ENCODE data around the gene WFDC8.

The WFDC8 gene

DNA sequence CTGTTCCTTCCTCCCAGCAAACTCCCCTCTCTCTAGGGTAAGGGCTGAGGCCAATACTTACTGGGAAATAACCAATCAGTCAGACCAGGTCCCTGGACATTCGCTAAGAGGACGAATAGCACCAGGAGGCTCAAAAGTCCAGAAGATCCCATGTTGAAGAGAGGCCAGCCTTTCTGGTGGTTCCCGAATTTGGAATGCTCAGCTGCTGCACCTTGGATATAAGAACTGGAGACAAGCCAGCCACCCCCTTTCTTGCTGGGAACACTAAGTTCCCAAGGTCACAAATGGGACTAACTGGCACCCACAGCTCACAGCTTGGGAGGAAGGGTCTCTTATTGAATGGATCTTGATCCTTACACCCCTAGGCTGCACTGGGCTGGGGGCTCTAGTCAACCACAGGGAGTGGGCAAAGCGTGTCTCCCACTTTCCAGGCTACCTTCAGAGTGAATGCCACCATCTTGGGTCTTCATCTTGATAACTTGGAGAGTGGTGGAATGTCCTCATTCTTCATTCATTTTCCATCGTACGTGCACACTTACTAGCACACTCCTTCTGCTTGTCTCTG is 31.8 kb downstream of the WFDC8 start, which contains the start of gene EPPIN:
TSS of gene EPPIN (minus strand) at position 196 of the 565 bp plus-strand sequence. CDS start at position 152, 44 bp downstream.
- DNase-seq = no peak

DNA sequence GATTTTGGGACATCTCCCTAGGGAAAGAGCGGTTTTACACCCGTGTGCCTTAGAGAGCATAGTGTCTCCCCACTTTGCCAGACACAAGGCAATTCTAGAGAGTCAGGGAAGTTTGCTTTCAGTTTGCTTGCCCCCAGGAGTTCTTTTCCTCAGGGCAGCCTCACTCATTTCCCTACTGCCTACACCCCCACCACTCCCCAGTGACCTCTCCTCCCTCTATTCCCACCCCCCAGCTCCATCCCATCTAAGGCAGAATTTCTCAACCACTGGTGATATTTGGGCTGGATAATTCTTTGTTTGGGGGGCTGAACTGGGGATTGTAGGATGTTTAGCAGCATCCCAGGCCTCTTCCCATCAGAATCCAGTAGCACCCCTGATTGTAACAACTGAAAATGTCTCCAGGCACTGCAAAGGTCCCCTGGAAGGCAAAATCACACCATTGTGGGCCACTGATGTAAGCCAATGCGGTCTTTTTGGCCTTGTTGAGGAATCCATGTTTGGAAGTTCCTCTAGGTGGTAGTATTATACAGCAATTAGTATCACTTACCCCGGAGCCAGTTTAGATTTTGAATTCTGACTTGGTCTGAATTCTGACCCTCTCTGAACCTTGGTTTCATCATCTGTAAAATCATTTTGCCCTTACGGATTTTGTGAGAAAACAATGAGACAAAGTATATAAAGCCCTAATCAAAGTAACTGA is 33.2 kb downstream of the WFDC8 start:
- DNase-seq = peak; percentile 35

DNA sequence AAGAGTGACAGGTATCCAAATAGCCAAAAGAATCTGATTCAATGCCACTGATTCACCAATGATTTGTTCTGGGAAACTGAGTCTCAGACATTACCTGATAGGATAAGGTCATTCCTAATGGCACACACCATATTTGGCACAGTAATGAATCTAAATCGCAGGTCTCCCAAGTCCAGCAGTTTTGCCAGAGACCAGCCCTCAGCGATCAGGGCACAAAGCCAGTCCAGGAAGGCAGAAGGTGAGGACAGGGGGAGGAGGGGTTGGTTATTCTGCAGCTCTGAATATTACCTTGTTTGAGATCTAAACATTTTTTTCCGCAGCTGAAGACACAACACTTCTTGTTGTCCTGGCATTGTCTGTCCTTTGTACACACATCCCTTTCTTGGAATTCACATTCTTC is 33.7 kb downstream of the WFDC8 start:
- DNase-seq = no peak

DNA sequence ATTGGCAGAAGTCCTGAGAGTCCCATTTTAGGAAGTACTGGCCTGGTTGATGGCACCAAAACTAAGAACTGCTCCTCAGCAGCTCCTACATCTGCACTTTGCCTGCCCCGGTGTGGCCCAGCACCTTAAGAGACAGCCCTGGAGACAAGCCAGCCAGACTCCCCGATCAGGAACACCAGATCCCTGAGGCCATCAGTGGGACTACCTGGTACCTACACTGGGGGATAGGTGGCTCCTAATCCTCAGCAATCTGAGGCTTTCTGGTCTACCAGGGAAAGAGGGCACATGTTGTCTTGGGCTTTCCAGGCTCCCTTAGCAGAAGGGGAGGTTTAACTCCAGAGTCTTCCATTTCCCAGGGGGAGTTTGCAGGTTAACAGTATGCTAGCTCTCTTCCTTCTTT is 39.7 kb downstream of the WFDC8 start, which contains the start of gene WFDC6:
TSS of gene WFDC6 (minus strand) at position 101 of the 400 bp plus-strand sequence. CDS start at position 26, 75 bp downstream.
- DNase-seq = no peak

DNA sequence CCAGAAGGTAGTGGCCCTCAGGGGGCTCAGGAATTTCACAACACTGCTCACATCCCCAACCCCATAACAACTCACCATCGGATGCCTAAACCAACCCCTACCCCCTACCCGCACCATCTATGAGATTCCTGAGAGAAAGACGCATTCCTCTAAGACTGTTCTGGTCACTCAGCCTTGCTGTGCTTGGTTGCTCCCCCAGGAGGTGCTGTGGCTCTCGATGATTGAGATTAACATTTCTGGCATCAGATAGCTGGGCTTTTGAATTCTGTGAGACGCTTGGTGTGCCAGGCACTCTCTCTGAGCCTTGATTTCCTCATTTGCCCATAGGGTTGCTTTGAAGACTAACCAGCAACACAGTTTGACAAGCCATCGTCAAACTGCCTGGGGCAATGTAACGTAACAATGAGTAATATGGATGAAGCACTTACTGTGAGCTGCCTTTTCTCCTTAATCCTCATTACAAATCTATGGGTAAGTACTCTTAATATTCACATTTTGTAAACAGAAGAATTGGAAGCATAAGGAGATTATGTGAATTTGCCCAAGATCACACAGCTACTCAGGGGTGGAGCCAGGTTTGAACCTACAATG is 40.8 kb downstream of the WFDC8 start:
- no peak for DNase-seq

DNA sequence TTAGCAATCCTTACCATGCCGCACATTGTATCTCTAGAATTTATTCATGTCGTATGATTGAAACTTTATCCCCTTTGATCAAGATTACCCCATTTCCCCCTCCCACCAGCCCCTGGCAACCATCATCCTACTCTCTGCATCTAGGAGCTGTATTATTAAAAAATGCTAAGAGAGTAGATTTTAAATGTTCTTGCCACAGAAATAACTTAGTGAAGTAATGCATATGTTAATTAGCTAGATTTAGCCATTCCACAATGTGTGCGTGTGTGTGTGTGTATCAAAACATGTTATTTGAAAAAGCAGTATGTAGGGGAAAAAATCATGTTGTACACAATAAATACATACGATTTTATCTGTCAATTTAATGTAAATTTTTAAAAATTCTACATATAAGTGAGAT is 51.8 kb downstream of the WFDC8 start:
- no peak for DNase-seq

DNA sequence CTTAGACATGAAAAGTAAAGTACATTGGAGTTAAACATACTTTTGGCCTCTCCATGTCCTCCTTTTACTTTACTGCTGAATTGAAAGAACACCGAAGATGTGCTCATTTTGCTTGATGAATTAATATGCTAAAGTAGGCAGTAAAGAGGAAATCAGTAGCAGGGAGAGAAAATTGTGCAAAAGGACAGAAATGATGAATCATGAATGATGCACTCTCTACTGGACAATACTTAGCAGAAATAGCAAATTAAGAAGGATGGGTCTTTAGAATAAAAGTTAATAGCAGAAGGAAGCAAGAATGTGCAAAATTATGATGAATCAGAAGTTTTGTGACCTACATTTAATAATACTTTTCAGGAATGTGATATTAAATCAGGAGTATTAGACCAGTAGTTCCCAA is 55.3 kb downstream of the WFDC8 start:
- no peak for DNase-seq

DNA sequence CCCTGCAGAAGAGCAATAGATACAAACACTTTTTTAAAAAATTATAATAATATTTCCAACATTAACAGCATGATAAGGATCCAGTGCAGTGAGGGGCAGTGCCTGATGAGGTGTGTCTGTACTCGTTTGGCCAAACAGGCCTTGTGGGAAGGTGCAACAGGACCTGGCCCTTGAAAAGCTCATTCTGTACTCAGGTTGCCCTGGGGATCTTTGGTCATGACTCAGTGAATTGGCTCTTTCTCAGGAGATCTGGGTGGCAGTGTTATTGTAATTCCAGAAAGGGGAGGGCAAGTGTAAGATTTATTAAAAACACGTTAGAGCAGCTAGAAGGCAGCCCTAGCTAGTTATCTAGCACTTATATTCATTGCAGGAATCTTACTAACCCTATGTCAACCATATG is 60.8 kb downstream of the WFDC8 start:
- no peak for DNase-seq

DNA sequence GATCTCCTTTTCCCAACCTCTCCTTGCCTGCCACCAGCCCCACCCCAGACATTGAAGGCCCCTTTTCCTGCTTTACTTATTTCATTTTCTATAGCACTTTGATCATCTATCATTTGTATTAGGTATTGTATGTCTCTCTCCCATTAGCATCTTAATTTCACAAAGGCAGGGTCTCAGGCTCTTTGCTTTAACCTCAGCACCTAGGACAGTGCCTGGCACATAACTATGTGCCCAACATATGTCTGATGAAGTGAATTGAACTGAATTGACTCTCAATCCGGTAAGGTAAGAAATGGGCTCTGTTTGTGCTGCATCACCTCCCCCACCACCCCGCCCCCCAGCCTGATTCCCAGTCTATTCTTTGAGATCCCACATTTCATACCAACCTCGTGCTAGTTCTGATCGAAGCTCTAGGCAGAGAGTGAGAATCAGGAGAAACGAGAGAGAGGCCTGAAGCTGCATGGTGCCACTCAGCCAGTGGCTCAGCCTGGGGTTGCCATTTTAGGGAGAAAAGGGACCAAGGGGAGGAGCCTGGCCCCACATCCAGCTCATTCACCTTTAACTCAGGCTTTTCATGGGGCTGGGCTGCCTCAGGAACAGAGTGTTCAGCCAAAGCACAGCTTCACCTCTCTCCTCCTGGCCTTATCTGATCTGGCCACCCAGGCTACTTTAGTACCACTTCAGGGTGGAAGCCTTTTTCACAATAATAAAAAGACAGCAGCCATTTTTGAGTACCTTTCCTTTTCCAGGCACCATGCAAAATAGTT is 63.8 kb downstream of the WFDC8 start, which contains the start of gene SPINT3:
TSS of gene SPINT3 (minus strand) at position 476 of the 767 bp plus-strand sequence. CDS start at position 462, 14 bp downstream.
- DNase-seq = no peak

DNA sequence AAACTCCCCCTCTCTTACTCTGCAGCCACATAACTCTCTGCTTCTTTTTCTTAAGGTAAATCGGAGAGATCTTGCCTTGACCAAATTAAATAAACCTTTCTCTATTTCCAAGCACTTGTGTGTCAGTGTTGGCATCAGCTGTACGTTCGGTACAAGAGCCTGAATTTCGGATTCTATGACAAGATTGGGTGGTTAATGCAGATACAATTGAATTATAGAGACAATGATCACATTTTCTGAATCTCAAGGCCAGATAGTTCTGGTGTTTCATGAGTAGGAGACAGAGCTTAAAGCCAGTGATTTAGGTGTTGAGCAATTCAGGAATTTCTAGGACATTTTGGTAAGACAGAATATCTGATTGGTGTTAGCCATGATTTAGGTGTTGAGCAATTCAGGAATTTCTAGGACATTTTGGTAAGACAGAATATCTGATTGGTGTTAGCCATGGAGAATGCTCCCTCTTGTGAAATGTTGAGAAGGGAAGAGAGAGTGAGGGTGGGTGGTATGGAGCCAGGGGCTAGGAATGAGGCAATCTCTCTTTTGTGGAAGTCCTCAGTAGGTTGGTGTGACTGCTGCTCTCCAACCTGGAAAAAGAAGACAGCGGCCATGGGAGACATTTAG is 68.7 kb downstream of the WFDC8 start:
- no peak for DNase-seq

DNA sequence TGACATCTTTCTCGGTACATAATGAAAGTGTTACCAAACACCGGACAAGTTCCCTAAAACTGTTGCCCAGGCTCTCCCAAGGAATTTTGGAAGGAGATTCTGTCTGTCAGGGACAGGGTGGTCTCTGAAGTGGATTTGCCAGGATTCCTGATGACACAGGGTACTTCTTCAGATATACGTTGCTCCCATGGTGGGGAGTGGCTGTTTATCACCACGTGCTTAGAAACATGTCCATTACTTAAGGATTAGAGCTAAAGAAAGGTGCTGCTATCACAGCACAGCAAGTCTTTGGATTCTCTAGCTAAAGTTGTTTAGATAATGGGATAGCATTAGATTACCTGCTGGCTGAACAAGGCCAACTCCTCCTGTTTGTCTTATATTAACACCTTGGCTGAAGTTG is 70.0 kb downstream of the WFDC8 start:
- DNase-seq = no peak

DNA sequence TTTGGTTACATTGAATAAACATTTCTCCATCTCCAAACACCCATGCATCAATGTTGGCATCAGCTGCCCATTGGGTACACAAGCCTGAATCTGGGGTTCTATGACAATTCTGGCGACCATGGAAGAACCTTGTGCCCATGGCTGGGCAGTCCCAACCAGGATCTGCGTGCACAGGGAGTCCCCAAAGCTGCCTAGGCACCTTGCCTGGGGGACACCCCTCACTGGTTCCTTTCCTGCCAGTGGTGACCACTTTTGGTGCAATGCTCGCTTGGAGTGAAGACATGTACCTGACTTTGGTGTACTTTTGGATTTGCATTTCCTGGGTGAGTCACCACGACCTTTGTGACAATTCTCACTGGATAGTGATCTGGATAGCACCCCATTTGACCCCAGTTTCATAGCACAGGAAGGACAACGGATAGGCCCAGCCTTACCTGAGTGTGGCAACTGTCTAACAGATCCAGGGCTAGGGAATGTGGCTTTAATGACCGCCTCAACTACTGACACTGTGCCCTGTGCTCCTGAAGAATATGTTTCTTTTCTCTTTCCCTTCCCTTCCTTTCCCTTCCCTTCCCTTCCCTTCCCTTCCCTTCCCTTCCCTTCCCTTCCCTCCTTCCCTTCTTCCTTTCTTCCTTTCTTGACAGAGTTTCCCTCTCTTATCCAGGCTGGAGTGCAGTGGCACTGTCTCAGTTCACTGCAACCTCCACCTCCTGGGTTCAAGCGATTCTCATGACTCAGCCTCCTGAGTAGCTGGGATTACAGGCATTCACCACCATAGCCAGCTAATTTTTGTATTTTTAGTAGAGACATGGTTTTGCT is 70.8 kb downstream of the WFDC8 start:
- no peak for DNase-seq

DNA sequence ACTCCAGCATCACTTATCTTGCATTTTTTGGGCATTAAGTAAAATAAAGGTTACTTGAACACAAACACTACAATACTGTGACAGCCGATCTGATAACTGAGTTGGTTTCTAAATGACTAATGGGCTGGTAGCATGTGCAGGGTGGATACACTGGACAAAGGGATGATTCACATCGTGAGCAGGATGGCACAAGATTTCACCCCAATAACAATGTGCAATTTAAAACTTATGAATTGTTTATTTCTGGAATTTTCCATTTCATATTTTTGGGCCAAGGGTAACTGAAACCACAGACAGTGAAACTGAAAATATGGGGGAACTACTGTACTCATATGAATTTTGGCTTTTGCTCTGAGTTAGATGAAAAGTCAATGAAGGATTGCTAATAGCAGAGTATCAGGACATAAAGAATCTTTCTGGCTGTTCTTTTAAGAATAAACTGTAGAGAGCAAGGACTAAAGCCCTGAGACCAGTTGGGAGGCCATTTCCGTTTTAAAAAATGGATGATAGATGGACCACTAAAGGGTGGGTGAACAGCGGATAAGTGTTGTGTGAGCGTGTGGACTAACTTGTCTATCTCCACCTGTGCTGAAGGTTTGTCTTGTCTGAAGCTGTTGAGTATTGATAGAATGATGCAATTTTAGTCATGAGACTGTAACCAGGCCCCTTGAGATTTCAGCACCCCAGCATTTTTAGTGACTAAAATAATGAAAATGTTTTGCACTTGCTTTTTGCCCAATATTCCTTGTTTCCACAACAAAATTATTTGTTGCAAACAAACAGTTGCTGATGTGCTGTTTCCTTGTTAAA is 71.9 kb downstream of the WFDC8 start:
- DNase-seq = no peak

DNA sequence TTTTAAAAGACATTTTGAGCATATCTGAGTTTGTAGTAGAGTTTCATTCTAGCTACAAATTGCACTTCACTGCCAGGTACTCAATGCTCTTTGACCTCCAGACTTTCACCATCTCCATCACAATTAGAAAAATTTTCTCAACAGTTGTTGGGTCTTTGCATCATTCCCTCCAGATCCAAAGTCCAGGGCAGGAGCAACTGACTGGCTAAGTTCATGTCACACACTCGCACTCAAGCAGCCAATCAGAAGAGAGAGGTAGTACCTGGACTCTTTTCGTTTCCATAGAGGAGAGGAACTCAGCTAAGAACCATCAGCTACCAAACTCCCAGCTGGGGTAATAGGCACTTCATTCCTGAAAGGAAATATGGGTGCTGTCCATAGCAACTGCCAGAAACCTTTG is 72.7 kb downstream of the WFDC8 start:
- DNase-seq = no peak

DNA sequence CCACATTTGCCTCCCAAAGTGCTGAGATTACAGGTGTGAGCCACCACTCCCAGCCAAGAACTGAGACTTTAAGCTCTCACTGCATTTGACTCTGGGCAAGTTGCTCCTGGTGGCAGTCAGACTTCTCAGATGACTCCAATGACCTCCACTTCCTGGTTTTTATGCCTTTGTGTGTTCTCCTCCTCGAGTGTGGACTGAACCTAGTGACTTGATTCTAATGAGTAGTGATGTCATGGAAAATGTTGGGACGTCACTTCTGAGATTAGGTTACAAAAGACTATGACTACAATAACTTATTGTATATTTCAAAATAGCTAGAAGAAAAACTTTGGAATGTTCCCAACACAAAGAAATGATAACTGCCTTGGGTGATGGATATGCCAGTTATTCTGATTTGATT is 75.7 kb downstream of the WFDC8 start:
- DNase-seq = no peak

DNA sequence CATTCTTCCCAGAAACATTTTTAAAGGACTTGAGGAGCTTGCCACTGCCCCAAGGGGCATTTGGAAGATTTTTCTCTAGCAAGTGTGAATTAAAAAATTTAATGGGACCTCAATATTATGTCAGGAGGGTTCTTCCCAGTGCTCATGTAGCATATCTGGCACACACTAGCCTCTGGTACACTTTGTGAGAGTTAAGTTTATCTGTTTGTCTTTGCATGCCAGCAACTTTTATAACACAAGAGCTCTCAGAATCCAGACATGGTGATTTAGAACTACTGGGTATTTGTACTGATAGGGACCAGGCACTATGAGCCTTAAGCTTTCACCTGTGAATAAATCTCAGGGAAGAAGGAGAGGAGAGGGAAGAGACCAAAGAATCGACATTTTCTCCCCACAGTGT is 76.5 kb downstream of the WFDC8 start:
- no peak for DNase-seq
